A549 (cell line): ENCODE measurements around the gene APOOL.

Experiments used
- CBX2 ChIP-seq: fragments of 200-600 bp; sonication (generic); IDR thresholded peaks from 2 replicates; pipeline ENCODE4 v1.6.1; 2016; ENCODE audit warnings: low read depth, mild to moderate bottlenecking, borderline replicate concordance
- HOXA7 ChIP-seq: fragments of 250-450 bp; sonication (Bioruptor Pico); IDR thresholded peaks from 2 replicates; pipeline ENCODE4 v1.5.0; 2020; ENCODE audit warnings: mild to moderate bottlenecking, moderate library complexity
- KDM1A ChIP-seq: fragments of 200-600 bp; sonication (generic); IDR thresholded peaks from 2 replicates; pipeline ENCODE4 v1.6.1; 2016; ENCODE audit warnings: low read depth, mild to moderate bottlenecking
- MAZ ChIP-seq: fragments of 150-350 bp; IDR thresholded peaks from 2 replicates; pipeline ENCODE4 v1.6.1; 2014; ENCODE audit warnings: antibody characterized with exemption, low read depth, low read length, borderline replicate concordance
- MYC ChIP-seq: IDR thresholded peaks from 2 replicates; pipeline ENCODE4 v1.6.1; 2012; ENCODE audit warnings: mild to moderate bottlenecking, inconsistent platforms, low read length, improper control_type of control experiment, borderline replicate concordance
- POLR2A ChIP-seq: IDR thresholded peaks from 2 replicates; pipeline ENCODE4 v1.6.1; 2012; ENCODE audit warnings: mild to moderate bottlenecking, low read length
- RAD21 ChIP-seq, 2 experiments: fragments of >200 bp in 1 of 2; sonication (Bioruptor Twin) in 1 of 2; formaldehyde crosslinking in 1 of 2; IDR thresholded peaks in 1 of 2; conservative IDR thresholded peaks in 1 of 2; 2 replicates in 1 of 2; 3 replicates in 1 of 2; pipeline ENCODE4 v1.6.1; 2012 to 2018; ENCODE audit warnings: inconsistent platforms in 1 of 2
- RFX5 ChIP-seq: fragments of 450-650 bp; IDR thresholded peaks from 2 replicates; pipeline ENCODE4 v1.7.1; 2014; ENCODE audit warnings: antibody characterized with exemption, mild to moderate bottlenecking, moderate library complexity
- RNF2 ChIP-seq: fragments of 200-600 bp; sonication (generic); IDR thresholded peaks from 2 replicates; pipeline ENCODE4 v1.6.1; 2016; ENCODE audit warnings: low read depth, mild to moderate bottlenecking, antibody characterized with exemption, moderate library complexity, borderline replicate concordance
- ZSCAN20 ChIP-seq: fragments of 250-450 bp; sonication (Bioruptor Pico); IDR thresholded peaks from 2 replicates; pipeline ENCODE4 v1.8.0; 2022; ENCODE audit warnings: mild to moderate bottlenecking, moderate library complexity
- TF ChIP-seq, protein P1 (sequence below): fragments of >200 bp; sonication (Bioruptor Twin); formaldehyde crosslinking; IDR thresholded peaks from 3 replicates; pipeline ENCODE4 v1.5.1; 2016

DNA sequence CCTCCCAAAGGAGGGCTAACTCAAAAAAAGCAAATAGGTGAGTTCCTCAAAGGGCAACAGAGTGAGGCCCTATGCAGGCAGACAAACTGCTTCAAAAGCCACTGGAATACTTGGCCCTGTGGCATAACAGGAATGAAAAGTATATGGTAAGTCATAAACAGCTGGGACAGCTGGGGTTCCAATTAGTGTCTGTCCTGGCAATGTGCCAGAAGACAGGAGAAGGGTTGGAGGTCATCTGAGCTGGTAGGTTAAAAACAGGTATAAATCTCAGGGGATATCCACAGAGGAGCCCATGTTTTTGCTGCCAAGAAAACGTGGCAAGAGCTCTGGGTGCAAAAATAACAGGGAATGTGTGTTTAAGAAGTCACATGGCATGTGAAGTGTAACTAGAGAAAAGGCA, 111.6 kb downstream of the APOOL start:
- TF ChIP-seq, protein P1, sequence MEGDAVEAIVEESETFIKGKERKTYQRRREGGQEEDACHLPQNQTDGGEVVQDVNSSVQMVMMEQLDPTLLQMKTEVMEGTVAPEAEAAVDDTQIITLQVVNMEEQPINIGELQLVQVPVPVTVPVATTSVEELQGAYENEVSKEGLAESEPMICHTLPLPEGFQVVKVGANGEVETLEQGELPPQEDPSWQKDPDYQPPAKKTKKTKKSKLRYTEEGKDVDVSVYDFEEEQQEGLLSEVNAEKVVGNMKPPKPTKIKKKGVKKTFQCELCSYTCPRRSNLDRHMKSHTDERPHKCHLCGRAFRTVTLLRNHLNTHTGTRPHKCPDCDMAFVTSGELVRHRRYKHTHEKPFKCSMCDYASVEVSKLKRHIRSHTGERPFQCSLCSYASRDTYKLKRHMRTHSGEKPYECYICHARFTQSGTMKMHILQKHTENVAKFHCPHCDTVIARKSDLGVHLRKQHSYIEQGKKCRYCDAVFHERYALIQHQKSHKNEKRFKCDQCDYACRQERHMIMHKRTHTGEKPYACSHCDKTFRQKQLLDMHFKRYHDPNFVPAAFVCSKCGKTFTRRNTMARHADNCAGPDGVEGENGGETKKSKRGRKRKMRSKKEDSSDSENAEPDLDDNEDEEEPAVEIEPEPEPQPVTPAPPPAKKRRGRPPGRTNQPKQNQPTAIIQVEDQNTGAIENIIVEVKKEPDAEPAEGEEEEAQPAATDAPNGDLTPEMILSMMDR, result no peak
- TF ChIP-seq KDM1A (no peak), HOXA7 (no peak), RAD21 (conservative IDR thresholded peaks at IDR 0.05 in 1 of 2, IDR thresholded peaks at IDR 0.05 in 1 of 2) (no peak), MAZ (no peak), RFX5 (no peak), ZSCAN20 (no peak), POLR2A (no peak), MYC (no peak), RNF2 (no peak), CBX2 (no peak)
